Left ventricle myocardium inferior (tissue), 1 donor: ENCODE data around the gene HYCC1. TPM values are rescaled to one million over a fixed set of nuclear protein-coding genes. Genes with fewer than 3 reads are reported as not detected.

Source experiments
- DNase-seq: peaks from one replicate; pipeline ENCODE4 v3.0.0-alpha.2; 2020
- H3K27ac ChIP-seq: fragments of 200-600 bp; replicated peaks from 2 replicates; pipeline ENCODE4 v1.8.0; 2021
- H3K27me3 ChIP-seq: fragments of 200-600 bp; 2 replicates; pipeline ENCODE4 v1.8.0; 2021; ENCODE audit warnings: low read depth
- H3K36me3 ChIP-seq: fragments of 200-600 bp; 2 replicates; pipeline ENCODE4 v1.8.0; 2021
- H3K4me1 ChIP-seq: fragments of 200-600 bp; 2 replicates; pipeline ENCODE4 v1.8.0; 2021
- H3K4me3 ChIP-seq: fragments of 200-600 bp; 2 replicates; pipeline ENCODE4 v1.8.0; 2021; ENCODE audit warnings: mild to moderate bottlenecking, moderate library complexity
- H3K9me3 ChIP-seq: fragments of 200-600 bp; replicated peaks from 2 replicates; pipeline ENCODE4 v1.8.0; 2021
- CTCF ChIP-seq: fragments of 200-600 bp; IDR thresholded peaks from 2 replicates; pipeline ENCODE4 v1.8.0; 2021; ENCODE audit warnings: antibody characterized with exemption, mild to moderate bottlenecking, borderline replicate concordance
- intact Hi-C: fragments of 100-400 bp; cut with micrococcal nuclease; formaldehyde crosslinking; loops from one replicate; pipeline ENCODE4 v1.11.0; 2022
- total RNA-seq: library from RNA; stranded (reverse); fragmentation: NEBNext Ultra II Directional; extraction: Animal tissue kit (Norgen Biotek cat#: 25700); gene quantifications from one replicate; pipeline ENCODE4 v1.2.1, GENCODE V29; 2021
- donor health status: DM: no; HTN: yes; CAD: no; lungs with severe emphysema.

Gene HYCC1
- total RNA-seq, 1 donor from 2014 or later, result 34.8 TPM

GRCh38 chr7:23018750-23019149 is 4.8 kb upstream of the HYCC1 start:
- DNase-seq, result no peak
- Histone ChIP-seq H3K27ac (no peak overlapping the region), H3K4me1 (peaks cover 25% of the 10 kb centered on the region), H3K36me3 (no peaks in the 10 kb centered on the region), H3K9me3 (no peaks in the 10 kb centered on the region), H3K4me3 (no peak overlapping the region), H3K27me3 (no peaks in the 10 kb centered on the region)
- no peak for TF ChIP-seq CTCF
- intact Hi-C loops, result loop anchor here (10.0 kb wide), 1 partner anchor 164 kb away; no protein-coding TSS in a partner anchor

- Histone ChIP-seq H3K27ac (no peak overlapping the region), H3K9me3 (no peaks in the 10 kb centered on the region), H3K27me3 (no peaks in the 10 kb centered on the region), H3K4me3 (no peak overlapping the region), H3K36me3 (no peaks in the 10 kb centered on the region), H3K4me1 (peaks cover 36% of the 10 kb centered on the region)
- no peak for DNase-seq
- intact Hi-C loops, result loop anchor here (10.0 kb wide), 1 partner anchor 163 kb away; no protein-coding TSS in a partner anchor
- no peak for TF ChIP-seq CTCF
Measured at GRCh38 chr7:23017309-23017708, 3.4 kb upstream of the HYCC1 start.

GRCh38 chr7:23016345-23017253 is 2.7 kb upstream of the HYCC1 start:
- intact Hi-C loops, result loop anchor here (10.0 kb wide), 1 partner anchor 162 kb away; no protein-coding TSS in a partner anchor
- H3K36me3 ChIP-seq, result no peaks in the 10 kb centered on the region
- H3K9me3 ChIP-seq, result no peaks in the 10 kb centered on the region
- peaks cover 43% of the 10 kb centered on the region for H3K4me1 ChIP-seq
- no peak for DNase-seq
- no peak overlapping the region for H3K27ac ChIP-seq
- H3K27me3 ChIP-seq, result no peaks in the 10 kb centered on the region
- no peak for TF ChIP-seq CTCF
- H3K4me3 ChIP-seq, result no peak overlapping the region

GRCh38 chr7:23014681-23015080 is 751 bp upstream of the HYCC1 start:
- peak overlapping the region; percentile 91 for H3K4me3 ChIP-seq
- H3K4me1 ChIP-seq, result peaks cover 49% of the 10 kb centered on the region
- no peaks in the 10 kb centered on the region for H3K9me3 ChIP-seq
- intact Hi-C loops, result loop anchor here (10.0 kb wide), 1 partner anchor 160 kb away; no protein-coding TSS in a partner anchor
- peak overlapping the region; percentile 44 for H3K27ac ChIP-seq
- DNase-seq, result no peak
- H3K36me3 ChIP-seq, result no peaks in the 10 kb centered on the region
- no peaks in the 10 kb centered on the region for H3K27me3 ChIP-seq
- no peak for TF ChIP-seq CTCF

- DNase-seq, result peak; percentile 33
- peaks cover 58% of the 10 kb centered on the region for H3K4me1 ChIP-seq
- no peaks in the 10 kb centered on the region for H3K27me3 ChIP-seq
- peak; percentile 23 for TF ChIP-seq CTCF
- no peaks in the 10 kb centered on the region for H3K9me3 ChIP-seq
- peak overlapping the region; percentile 91 for H3K4me3 ChIP-seq
- peak overlapping the region; percentile 91 for H3K27ac ChIP-seq
- intact Hi-C loops, result loop anchor here (10.0 kb wide), 1 partner anchor 158 kb away; no protein-coding TSS in a partner anchor
- H3K36me3 ChIP-seq, result no peaks in the 10 kb centered on the region
Measured at GRCh38 chr7:23012908-23013714, 819 bp downstream of the HYCC1 start.
